Mammary epithelial cell (primary cell): ENCODE data around the gene CIBAR2.

Experiments used
- CTCF ChIP-seq, 2 donors: IDR thresholded peaks in 1 of 2; conservative IDR thresholded peaks in 1 of 2; 2 replicates each; pipeline ENCODE4 v1.5.1; 2011 to 2012; ENCODE audit warnings: inconsistent platforms in 2 of 2, low read length in 2 of 2, mild to moderate bottlenecking in 2 of 2, control low read depth in 1 of 2, low read depth in 1 of 2; ENCODE audit not compliant: insufficient read depth in 1 of 2; ENCODE audit errors: extremely low read depth in 1 of 2
- EZH2 ChIP-seq: IDR thresholded peaks from 2 replicates; pipeline ENCODE4 v1.6.1; 2012; ENCODE audit warnings: low read length, inconsistent platforms, borderline replicate concordance

- TF ChIP-seq CTCF (conservative IDR thresholded peaks at IDR 0.05 in 1 of 2, IDR thresholded peaks at IDR 0.05 in 1 of 2; ENCODE audit: extremely low read depth in 1 of 2, insufficient read depth in 1 of 2, low read depth in 1 of 2, low read length in 2 of 2) = no peak
- no peak for TF ChIP-seq EZH2
Observed at GRCh38 chr16:85067426-85067825, 44.8 kb downstream of the CIBAR2 start.
